HTERT RPE-1 (cell line): ENCODE results near the gene LRRTM3.

ENCODE experiments used
- in situ Hi-C: fragments of 300-500 bp; cut with MboI; formaldehyde crosslinking; loops from 4 replicates; pipeline ENCODE4 v1.14.3; 2020; ENCODE audit warnings: low sequenced_read_pairs

The LRRTM3 gene

GRCh38 chr10:67112765-67113164, 186.9 kb downstream of the LRRTM3 start:
- in situ Hi-C loops, result no loop called here

DNA sequence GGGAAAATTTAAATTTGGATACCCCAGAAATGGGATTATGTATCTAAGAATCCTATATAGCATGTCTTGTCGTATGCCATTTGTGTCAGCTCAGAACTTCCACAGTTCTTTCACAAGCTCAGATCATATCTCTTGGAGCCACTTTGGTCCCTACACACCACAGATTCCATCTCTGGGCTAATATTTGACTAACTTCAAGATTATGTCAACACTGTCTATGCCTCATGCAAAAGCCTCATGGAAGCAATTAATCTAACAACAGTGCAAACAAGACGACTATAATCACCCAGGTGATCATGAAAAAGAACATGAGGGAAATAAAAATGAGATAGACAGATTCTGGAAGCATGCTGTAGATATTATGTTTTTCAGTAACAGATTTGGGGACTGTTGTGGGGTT, 189.1 kb downstream of the LRRTM3 start:
- in situ Hi-C loops, result no loop called here

DNA sequence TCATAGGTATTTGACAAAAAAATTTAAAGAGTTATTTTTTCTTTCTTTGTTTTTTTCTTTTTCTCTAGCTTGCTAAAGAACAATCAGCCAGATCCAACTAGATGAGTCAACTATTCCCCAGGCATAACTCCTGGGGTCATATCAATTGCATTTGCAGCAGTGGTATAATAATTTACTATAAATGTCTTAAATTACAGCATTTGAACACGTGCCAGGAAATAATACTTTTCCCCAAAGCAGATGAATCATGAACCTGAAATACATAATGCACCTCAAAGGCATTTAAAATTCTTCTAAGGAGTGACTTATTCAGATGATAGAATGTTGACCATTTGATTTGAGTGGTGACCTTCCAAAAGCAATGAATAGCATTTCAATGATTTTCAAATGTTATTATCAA, 190.1 kb downstream of the LRRTM3 start:
- in situ Hi-C loops, result no loop called here

DNA sequence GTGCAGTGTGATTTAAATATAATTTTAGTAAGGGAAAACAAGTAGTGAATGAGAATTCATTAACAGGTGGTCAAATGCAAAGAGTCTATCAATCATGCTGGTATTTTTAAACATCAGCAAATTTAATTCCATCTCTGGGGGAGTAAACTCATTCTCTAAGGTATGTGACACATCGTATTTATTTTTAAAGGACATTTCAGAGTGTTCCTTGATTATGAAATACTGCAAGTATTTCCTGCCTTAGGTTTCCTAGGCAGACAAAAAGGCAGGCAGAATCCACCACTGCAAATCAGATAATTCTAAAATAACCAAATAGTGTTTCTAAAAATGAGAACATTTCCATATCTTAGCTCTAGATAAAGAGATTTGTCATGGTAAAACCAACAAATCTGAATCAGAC, 193.8 kb downstream of the LRRTM3 start:
- in situ Hi-C loops, result no loop called here

DNA sequence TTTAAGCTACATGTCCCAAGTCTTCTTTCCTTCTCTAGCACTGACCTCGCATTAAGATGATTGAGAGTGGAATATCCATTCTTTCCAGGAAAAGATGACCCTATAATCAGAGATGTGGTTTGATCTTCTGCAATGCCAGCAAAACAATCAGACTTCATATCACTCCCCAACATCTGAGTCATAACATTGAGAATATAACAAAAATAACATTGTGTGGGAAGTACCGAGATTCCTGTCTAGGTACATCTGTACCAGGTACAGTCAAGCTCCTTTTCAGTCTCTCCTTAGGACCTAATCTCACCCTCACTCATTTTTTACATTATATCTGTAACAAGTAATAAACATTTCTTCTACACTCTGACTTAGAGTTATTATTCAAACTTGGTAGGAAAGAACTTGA, 201.6 kb downstream of the LRRTM3 start:
- in situ Hi-C loops, result no loop called here

- in situ Hi-C loops, result no loop called here
These were observed 214.8 kb downstream of the LRRTM3 start for GRCh38 chr10:67140641-67141040.

- in situ Hi-C loops, result no loop called here
These were observed 215.5 kb downstream of the LRRTM3 start for GRCh38 chr10:67141300-67141699.

DNA sequence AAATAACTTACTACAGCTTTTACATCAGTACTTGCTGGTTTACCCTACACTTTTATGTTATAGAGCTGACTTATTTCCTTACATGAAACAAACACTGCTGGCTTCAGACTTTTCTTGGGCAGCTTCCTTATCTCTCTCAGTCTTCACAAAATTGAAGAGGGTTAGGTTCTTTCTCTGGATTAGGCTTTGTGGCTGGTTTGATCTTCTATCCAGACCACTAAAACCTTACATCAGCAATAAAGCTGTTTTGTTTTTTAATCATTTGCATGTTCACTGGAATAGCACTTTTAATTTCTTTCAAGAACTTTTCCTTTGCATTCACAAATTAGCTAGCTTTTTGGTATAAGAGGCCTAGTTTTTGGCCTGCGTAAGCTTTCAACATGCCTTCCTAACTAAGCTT, 218.7 kb downstream of the LRRTM3 start:
- in situ Hi-C loops, result no loop called here
